ENCODE measurements around the gene SAMD5. TPM values are rescaled to one million over a fixed set of nuclear protein-coding genes. Genes with fewer than 3 reads are reported as not detected.
A peak's percentile ranks its signal among the peaks of the same experiment; 100 is the strongest.

SAMD5 gene
- total RNA-seq, 6 donors from 2014 or later: 4.1 to 10.8 (median 5.6) TPM

DNA sequence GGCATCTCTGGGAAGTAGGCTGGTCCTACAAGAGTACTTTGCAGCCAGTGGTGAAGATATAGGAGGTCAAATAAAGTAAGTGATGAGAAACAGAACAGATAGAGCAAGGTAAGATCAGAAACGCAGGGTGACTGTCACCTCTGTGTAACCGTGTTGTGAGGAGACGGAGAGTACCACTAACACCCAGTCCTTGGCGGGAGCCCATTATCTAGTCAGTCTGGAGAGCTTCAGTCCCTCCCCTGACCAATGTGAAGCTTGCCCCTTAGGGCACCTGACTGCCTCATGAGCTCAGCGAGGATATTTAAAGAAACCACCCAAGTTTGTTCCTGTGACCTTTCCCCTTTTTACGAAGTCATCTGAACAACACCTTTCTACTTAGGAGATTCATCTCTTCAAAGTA, 110.0 kb downstream of the SAMD5 start:
- ATAC-seq (ENCODE audit: low FRiP score in 2 of 2) (no peak), DNase-seq (no peak)
- Histone ChIP-seq H3K36me3 (no peaks in the 10 kb centered on the region), H3K4me3 (no peak overlapping the region), H3K27me3 (no peaks in the 10 kb centered on the region), H3K27ac (no peak overlapping the region), H3K4me1 (no peaks in the 10 kb centered on the region), H3K9me3 (no peaks in the 10 kb centered on the region)
- no peak for TF ChIP-seq POLR2A (IDR thresholded peaks at IDR 0.05)
- TF ChIP-seq, protein P1, sequence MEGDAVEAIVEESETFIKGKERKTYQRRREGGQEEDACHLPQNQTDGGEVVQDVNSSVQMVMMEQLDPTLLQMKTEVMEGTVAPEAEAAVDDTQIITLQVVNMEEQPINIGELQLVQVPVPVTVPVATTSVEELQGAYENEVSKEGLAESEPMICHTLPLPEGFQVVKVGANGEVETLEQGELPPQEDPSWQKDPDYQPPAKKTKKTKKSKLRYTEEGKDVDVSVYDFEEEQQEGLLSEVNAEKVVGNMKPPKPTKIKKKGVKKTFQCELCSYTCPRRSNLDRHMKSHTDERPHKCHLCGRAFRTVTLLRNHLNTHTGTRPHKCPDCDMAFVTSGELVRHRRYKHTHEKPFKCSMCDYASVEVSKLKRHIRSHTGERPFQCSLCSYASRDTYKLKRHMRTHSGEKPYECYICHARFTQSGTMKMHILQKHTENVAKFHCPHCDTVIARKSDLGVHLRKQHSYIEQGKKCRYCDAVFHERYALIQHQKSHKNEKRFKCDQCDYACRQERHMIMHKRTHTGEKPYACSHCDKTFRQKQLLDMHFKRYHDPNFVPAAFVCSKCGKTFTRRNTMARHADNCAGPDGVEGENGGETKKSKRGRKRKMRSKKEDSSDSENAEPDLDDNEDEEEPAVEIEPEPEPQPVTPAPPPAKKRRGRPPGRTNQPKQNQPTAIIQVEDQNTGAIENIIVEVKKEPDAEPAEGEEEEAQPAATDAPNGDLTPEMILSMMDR (IDR thresholded peaks at IDR 0.05): no peak
- TF ChIP-seq POLR2AphosphoS5 (IDR thresholded peaks at IDR 0.05): no peak
- no peak for TF ChIP-seq EP300 (IDR thresholded peaks at IDR 0.05)
- WGBS, 2 donors: 86 to 87% methylated on average over 6 of the region's 6 CpGs

DNA sequence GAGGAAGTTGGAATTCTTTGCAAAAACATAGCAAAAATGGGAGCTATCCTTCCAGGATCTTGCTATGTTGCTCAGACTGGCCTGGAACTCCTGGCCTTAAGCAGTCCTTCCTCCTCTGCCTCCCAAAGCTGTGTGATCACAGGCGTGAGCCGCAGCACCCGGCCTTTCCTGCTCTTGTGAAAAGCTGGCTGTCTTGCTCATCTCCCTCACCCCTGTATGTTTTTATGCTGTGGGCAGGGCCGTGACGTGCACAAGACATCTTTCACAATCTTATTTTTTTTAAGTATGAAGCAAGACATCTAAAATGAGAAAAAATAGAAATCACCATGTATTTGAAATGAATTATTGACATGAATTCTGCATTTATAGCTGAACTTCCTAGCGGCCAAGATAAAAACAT, 110.4 kb downstream of the SAMD5 start:
- H3K27me3 ChIP-seq: no peaks in the 10 kb centered on the region
- H3K36me3 ChIP-seq: no peaks in the 10 kb centered on the region
- WGBS, 2 donors: 85 to 86% methylated on average over 6 of the region's 6 CpGs
- H3K4me3 ChIP-seq: no peak overlapping the region
- H3K4me1 ChIP-seq: no peaks in the 10 kb centered on the region
- DNase-seq (peak in 1 of 2 donors; percentile 27), ATAC-seq (ENCODE audit: low FRiP score in 2 of 2) (peak in 1 of 2 donors; percentile 61)
- H3K27ac ChIP-seq: no peak overlapping the region
- H3K9me3 ChIP-seq: no peaks in the 10 kb centered on the region
- peak in 1 of 2 donors; percentile 41 for TF ChIP-seq POLR2AphosphoS5 (IDR thresholded peaks at IDR 0.05)
- TF ChIP-seq, protein P1 (IDR thresholded peaks at IDR 0.05): no peak
